ENCODE measurements around the gene TSEN54. TPM values are rescaled to one million over a fixed set of nuclear protein-coding genes. Genes with fewer than 3 reads are reported as not detected.
A peak's percentile ranks its signal among the peaks of the same experiment; 100 is the strongest.
"Not testable (repeated sequence)": the region's sequence is repeated elsewhere in the genome, so short reads cannot be mapped to it uniquely, and the experiment has no call there.

Gene TSEN54
- total RNA-seq, 1 donor from 2014 or later: 14.5 TPM

GRCh38 chr17:75518201-75518600 lies 1.9 kb downstream of the TSEN54 start:
- DNase-seq (ENCODE audit: low read depth): no peak

GRCh38 chr17:75518983-75519537 lies 2.7 kb downstream of the TSEN54 start:
- DNase-seq (ENCODE audit: low read depth): no peak

- DNase-seq (ENCODE audit: low read depth): not testable (repeated sequence)
Measured at GRCh38 chr17:75520413-75520812, 4.1 kb downstream of the TSEN54 start.

GRCh38 chr17:75521290-75521689 lies 5.0 kb downstream of the TSEN54 start:
- DNase-seq (ENCODE audit: low read depth): no peak

DNA sequence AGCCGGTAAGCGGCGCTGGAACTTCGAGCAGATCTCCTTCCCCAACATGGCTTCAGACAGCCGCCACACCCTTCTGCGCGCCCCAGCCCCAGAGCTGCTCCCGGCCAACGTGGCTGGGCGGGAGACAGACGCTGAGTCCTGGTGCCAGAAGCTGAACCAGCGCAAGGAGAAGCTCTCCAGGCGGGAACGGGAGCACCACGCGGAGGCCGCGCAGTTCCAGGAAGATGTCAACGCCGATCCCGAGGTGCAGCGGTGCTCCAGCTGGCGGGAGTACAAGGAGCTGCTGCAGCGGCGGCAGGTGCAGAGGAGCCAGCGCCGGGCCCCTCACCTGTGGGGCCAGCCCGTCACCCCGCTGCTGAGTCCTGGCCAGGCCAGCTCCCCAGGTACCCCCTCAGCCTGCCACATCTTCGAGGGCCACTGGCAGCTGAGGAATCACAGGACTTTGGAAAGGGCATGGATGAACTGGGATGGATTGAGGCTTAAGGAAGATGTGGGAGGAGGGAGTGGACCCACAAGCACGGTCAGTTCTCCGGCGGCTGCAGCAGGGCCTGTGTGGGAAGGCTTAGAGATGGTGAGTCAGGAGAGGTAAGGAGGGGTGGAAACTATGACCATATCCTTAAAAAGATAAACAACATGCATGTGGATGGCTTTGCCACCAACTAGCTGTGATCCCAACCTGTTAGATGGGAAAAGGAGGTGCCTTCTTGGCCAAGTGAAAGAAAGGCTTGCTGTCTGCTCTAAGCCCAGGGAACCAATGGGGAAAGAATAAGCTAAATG lies 5.8 kb downstream of the TSEN54 start:
- no peak for DNase-seq (ENCODE audit: low read depth)

GRCh38 chr17:75523647-75524046 lies 7.3 kb downstream of the TSEN54 start:
- no peak for DNase-seq (ENCODE audit: low read depth)

DNA sequence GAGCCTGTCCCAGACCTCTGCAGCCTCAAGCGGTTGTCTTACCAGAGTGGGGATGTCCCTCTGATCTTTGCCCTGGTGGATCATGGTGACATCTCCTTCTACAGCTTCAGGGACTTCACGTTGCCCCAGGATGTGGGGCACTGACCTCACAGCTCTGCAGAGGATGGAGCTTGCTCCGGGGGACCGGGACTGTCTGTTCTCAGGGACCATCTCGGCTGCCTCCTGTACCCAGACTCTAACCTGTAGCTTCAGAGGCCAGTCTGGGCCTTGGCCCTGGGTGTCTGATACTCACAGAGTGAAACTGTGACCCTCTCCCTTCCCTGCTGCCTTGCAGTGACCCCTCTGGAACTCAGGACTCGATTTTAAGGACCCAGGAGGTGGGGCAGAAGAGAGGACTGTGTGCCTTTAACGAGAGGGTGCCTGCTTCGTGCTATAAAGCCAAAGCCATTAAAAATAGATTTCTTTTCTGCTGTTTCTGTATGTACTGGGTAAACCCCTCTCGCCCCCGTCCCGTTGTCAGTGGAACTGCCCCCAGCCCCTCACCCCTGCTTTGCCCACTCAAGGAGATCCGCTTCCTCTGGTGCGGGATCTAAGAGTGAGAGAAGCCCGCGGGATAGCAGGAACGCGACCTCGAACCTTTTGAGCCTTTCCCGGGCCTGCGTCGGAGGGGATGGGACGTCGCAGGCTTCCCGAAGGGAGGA lies 8.1 kb downstream of the TSEN54 start:
- no peak for DNase-seq (ENCODE audit: low read depth)

- DNase-seq (ENCODE audit: low read depth): peak; percentile 43
Measured at GRCh38 chr17:75524970-75525805, 8.9 kb downstream of the TSEN54 start, which contains the start of gene LLGL2. Gene LLGL2, plus strand, starts transcription at chr17:75525697. Its CDS starts 17,730 bp downstream, at chr17:75543427.

DNA sequence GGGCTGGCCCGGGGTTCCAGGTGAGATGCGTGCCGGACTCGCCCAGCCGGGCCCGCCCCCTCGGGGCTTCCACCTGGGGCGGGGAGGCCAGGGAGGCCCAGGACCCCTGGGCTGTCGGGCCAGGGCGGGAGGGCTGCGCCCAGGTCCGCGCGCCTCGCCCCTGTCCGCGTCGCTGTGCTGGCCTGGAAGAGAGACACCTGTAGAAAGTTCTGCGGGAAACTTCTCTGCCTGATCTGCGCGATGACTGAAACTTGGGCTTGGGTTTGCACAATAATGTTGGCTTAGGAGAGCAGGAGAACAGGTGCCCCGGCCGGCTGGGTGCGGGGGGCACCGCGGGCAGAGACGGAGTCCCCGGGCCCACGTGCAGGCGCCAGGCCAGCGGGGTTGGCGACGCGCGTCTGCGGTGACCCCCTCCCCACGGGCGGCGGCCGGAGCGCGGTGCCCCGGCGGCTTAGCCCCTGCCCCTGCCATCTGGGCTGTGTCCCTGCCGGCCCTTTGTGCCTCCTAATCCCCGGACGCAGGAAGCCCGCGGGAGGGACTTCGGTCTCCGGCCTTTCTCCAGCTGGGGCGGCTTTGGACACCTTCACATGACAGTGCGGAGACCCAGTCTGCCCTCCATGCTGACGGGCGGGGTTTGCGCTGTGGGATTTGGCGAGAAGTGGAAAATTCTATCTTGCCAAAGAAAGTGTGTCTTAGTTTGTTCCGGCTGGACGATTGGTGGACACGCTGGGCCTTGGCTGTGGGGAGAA lies 9.7 kb downstream of the TSEN54 start:
- DNase-seq (ENCODE audit: low read depth): no peak

- no peak for DNase-seq (ENCODE audit: low read depth)
Measured at GRCh38 chr17:75526555-75527270, 10.4 kb downstream of the TSEN54 start.

- DNase-seq (ENCODE audit: low read depth): no peak
Measured at GRCh38 chr17:75530837-75531720, 14.8 kb downstream of the TSEN54 start.

DNA sequence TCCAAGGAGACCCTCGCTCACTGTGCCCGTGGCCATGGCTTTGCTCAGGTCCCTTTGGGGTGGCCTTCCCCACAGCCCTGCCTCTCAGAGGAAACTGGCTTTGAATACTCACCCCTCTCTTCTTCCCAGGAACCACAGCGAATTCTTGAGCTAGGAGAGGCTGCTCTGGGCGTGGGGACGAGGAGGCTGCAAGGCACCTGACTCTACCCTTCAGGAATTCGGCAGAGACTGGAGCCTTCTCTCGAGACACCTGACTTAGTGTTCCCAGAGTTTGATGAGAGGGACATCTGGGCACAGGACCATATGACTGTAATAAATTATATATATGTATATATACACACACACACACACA lies 15.4 kb downstream of the TSEN54 start:
- peak; percentile 40 for DNase-seq (ENCODE audit: low read depth)

DNA sequence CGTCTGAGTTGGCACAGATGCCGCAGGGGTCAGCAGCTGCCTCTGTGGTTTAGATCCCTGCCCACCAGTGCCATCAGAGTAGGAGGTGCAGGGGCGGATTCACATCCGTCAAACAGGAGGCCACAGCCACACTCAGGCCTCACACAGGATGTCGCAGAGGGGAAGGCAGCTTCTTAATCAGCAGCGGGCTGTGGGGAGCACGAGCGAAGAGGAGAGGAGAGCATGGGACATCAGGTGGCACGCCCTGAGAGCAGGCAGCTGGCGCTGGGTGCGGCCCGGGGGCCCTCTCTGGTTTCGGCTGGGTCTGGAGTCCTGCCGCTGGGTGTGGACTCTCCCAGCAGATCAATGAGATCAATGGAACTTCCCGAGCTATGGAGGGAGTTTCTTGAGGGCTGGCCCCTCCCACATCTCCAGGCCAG lies 18.8 kb downstream of the TSEN54 start:
- DNase-seq (ENCODE audit: low read depth): no peak

- DNase-seq (ENCODE audit: low read depth): no peak
Measured at GRCh38 chr17:75535871-75536270, 19.5 kb downstream of the TSEN54 start.

DNA sequence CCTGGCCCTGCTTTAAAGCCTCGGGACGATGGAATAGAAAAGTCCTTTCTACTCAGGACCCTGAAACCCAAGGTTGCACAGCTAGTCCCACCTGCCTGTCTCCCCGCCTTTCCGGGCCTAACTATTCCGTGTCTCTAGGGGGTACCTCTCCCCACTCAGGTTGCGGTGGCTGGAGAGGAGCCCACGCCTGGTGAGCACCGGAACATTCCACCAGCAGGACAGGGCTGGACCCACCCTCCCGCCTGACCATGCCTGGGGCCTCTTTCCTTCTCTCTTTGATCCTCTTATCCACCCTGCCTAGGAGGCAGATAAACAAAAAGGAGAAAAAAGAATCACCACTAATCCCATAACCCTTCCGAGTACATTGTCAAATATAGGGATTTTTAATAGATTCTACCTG lies 20.0 kb downstream of the TSEN54 start:
- DNase-seq (ENCODE audit: low read depth): no peak

- DNase-seq (ENCODE audit: low read depth): no peak
Measured at GRCh38 chr17:75539967-75540729, 23.8 kb downstream of the TSEN54 start.

DNA sequence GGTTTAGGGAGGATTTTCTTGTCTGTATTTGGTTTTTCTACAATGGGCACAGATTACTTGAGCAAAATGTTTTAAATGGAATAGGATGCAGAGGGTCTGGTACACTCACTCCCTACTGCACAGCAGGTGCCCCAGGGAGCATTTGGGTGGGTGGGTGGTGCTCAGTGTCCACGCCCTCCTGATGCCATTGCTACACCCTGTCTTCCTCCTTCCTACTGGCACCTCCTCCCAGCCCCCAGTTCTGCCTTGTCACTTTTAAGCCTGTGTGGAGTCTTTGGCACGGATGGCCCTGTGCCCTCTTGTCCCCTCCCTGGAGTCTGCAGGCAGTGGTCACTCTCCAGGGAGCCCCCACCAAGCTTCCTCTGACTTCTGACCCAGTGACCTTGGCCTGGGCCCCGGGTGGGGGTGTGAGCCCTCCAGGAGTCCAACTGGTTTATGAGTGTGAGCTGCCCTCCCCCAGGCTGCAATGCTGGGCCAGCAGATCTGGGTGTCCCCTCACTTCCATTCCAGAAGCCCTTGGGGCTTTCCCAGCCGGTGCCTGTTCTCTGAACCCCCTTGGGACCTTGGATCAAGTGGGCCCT lies 24.7 kb downstream of the TSEN54 start:
- DNase-seq (ENCODE audit: low read depth): no peak

DNA sequence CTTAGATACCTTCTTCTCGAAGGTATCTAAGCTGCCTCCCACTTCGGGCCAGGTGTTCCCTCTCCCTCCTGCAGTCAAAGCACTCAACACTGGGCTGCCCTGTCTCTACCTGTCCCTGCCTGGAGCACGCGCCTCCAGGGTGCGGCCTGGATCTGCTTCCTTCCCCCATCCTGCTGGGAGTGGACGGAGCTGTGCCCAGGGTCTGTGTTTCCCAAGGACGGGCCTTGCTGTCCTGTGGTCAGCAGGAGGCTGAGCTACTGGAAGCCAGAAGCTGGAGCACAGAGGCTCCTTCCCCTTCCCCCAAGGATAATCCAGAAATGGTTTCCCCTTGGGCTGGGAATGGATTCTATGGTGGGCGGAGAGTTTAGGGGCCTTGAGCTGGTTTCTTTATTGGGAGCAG lies 25.9 kb downstream of the TSEN54 start:
- no peak for DNase-seq (ENCODE audit: low read depth)

Measured in renal cortical epithelial cell (primary cell).